Measurements from ENCODE around the gene MTHFR.

Gene MTHFR

GRCh38 chr1:11805422-11806306 lies at the start of gene MTHFR, which contains the start of gene CLCN6:
Gene MTHFR, minus strand, starts transcription at chr1:11805964. Its CDS starts 2,848 bp downstream, at chr1:11803116.
Gene CLCN6, plus strand, starts transcription at chr1:11806191. Its CDS starts 72 bp downstream, at chr1:11806263.
- DNase-seq (ENCODE audit: low read depth in 2 of 2) = peak; percentile 95

- DNase-seq (ENCODE audit: low read depth in 2 of 2) = no peak
Observed at GRCh38 chr1:11855430-11855829, 49.7 kb upstream of the MTHFR start.

- no peak for DNase-seq (ENCODE audit: low read depth in 2 of 2)
Observed at GRCh38 chr1:11854519-11854918, 48.8 kb upstream of the MTHFR start.

GRCh38 chr1:11851180-11851579 lies 45.4 kb upstream of the MTHFR start:
- no peak for DNase-seq (ENCODE audit: low read depth in 2 of 2)

GRCh38 chr1:11850156-11850555 lies 44.4 kb upstream of the MTHFR start:
- DNase-seq (ENCODE audit: low read depth in 2 of 2) = no peak

- DNase-seq (ENCODE audit: low read depth in 2 of 2) = no peak
Observed at GRCh38 chr1:11848373-11848700, 42.6 kb upstream of the MTHFR start.

- no peak for DNase-seq (ENCODE audit: low read depth in 2 of 2)
Observed at GRCh38 chr1:11847667-11848372, 42.1 kb upstream of the MTHFR start, which contains the start of gene NPPA. Gene NPPA, minus strand, starts transcription at chr1:11847783. Its CDS starts 99 bp downstream, at chr1:11847684.

- DNase-seq (ENCODE audit: low read depth in 2 of 2) = no peak
Observed at GRCh38 chr1:11845641-11846335, 40.0 kb upstream of the MTHFR start.

GRCh38 chr1:11842154-11843041 lies 36.6 kb upstream of the MTHFR start:
- no peak for DNase-seq (ENCODE audit: low read depth in 2 of 2)

GRCh38 chr1:11841245-11842153 lies 35.7 kb upstream of the MTHFR start:
- DNase-seq (ENCODE audit: low read depth in 2 of 2) = no peak

- no peak for DNase-seq (ENCODE audit: low read depth in 2 of 2)
Observed at GRCh38 chr1:11839727-11840705, 34.3 kb upstream of the MTHFR start.

- peak; percentile 52 to 54 for DNase-seq (ENCODE audit: low read depth in 2 of 2)
Observed at GRCh38 chr1:11838349-11839272, 32.8 kb upstream of the MTHFR start.

GRCh38 chr1:11837767-11838348 lies 32.1 kb upstream of the MTHFR start:
- no peak for DNase-seq (ENCODE audit: low read depth in 2 of 2)

GRCh38 chr1:11836955-11837766 lies 31.4 kb upstream of the MTHFR start:
- DNase-seq (ENCODE audit: low read depth in 2 of 2) = no peak

GRCh38 chr1:11835441-11836225 lies 29.9 kb upstream of the MTHFR start:
- no peak for DNase-seq (ENCODE audit: low read depth in 2 of 2)

- no peak for DNase-seq (ENCODE audit: low read depth in 2 of 2)
Observed at GRCh38 chr1:11833900-11834299, 28.1 kb upstream of the MTHFR start.

Measured in stimulated activated CD8-positive, alpha-beta memory T cell treated with anti-CD3 and anti-CD28 coated beads, Interleukin-2, amount 100 ng/mL, for 1 hour (primary cell).